ENCODE results near the gene PCNX1.
"Not testable (repeated sequence)": the region's sequence is repeated elsewhere in the genome, so short reads cannot be mapped to it uniquely, and the experiment has no call there.

The PCNX1 gene

GRCh38 chr14:70916300-70916699, 9.0 kb downstream of the PCNX1 start:
- DNase-seq (ENCODE audit: low read depth), result no peak

- no peak for DNase-seq (ENCODE audit: low read depth)
Observed at GRCh38 chr14:70916799-70917198, 9.5 kb downstream of the PCNX1 start.

- no peak for DNase-seq (ENCODE audit: low read depth)
Observed at GRCh38 chr14:70917633-70918032, 10.4 kb downstream of the PCNX1 start.

GRCh38 chr14:70919774-70920173, 12.5 kb downstream of the PCNX1 start:
- no peak for DNase-seq (ENCODE audit: low read depth)

- no peak for DNase-seq (ENCODE audit: low read depth)
Observed at GRCh38 chr14:70920608-70921007, 13.3 kb downstream of the PCNX1 start.

GRCh38 chr14:70921669-70922068, 14.4 kb downstream of the PCNX1 start:
- DNase-seq (ENCODE audit: low read depth), result no peak

GRCh38 chr14:70924521-70924920, 17.3 kb downstream of the PCNX1 start:
- DNase-seq (ENCODE audit: low read depth), result no peak

- DNase-seq (ENCODE audit: low read depth), result no peak
Observed at GRCh38 chr14:70926235-70926830, 19.1 kb downstream of the PCNX1 start.

GRCh38 chr14:70931008-70931407, 23.7 kb downstream of the PCNX1 start:
- no peak for DNase-seq (ENCODE audit: low read depth)

GRCh38 chr14:70934084-70934483, 26.8 kb downstream of the PCNX1 start:
- peak; percentile 31 for DNase-seq (ENCODE audit: low read depth)

- peak; percentile 72 for DNase-seq (ENCODE audit: low read depth)
Observed at GRCh38 chr14:70934502-70935134, 27.4 kb downstream of the PCNX1 start.

GRCh38 chr14:70935135-70935534, 27.9 kb downstream of the PCNX1 start:
- DNase-seq (ENCODE audit: low read depth), result no peak

GRCh38 chr14:70939693-70940092, 32.4 kb downstream of the PCNX1 start:
- DNase-seq (ENCODE audit: low read depth), result not testable (repeated sequence)

- DNase-seq (ENCODE audit: low read depth), result not testable (repeated sequence)
Observed at GRCh38 chr14:70941637-70942341, 34.5 kb downstream of the PCNX1 start.

- DNase-seq (ENCODE audit: low read depth), result no peak
Observed at GRCh38 chr14:70942342-70942706, 35.1 kb downstream of the PCNX1 start.

- DNase-seq (ENCODE audit: low read depth), result not testable (repeated sequence)
Observed at GRCh38 chr14:70942721-70943120, 35.5 kb downstream of the PCNX1 start.

GRCh38 chr14:70943838-70944237, 36.6 kb downstream of the PCNX1 start:
- DNase-seq (ENCODE audit: low read depth), result no peak

- DNase-seq (ENCODE audit: low read depth), result no peak
Observed at GRCh38 chr14:70947739-70948138, 40.5 kb downstream of the PCNX1 start.

GRCh38 chr14:70952485-70952884, 45.2 kb downstream of the PCNX1 start:
- DNase-seq (ENCODE audit: low read depth), result no peak

- no peak for DNase-seq (ENCODE audit: low read depth)
Observed at GRCh38 chr14:70954068-70954467, 46.8 kb downstream of the PCNX1 start.

GRCh38 chr14:70955543-70956480, 48.6 kb downstream of the PCNX1 start:
- peak; percentile 19 for DNase-seq (ENCODE audit: low read depth)

GRCh38 chr14:70956511-70956910, 49.3 kb downstream of the PCNX1 start:
- DNase-seq (ENCODE audit: low read depth), result no peak

Data from GM04504 (cell line).